Measurements from ENCODE around the gene NLRX1.

- TF ChIP-seq TAF1 (IDR thresholded peaks at IDR 0.05; ENCODE audit: borderline replicate concordance, insufficient read depth, low read length) (no peak), POLR2AphosphoS5 (IDR thresholded peaks at IDR 0.05; ENCODE audit: low read depth, low read length) (no peak), REST (IDR thresholded peaks at IDR 0.05; ENCODE audit: insufficient read depth in 1 of 2, low read depth in 2 of 2, low read length in 2 of 2) (no peak), FOXP2 (optimal IDR thresholded peaks at IDR 0.05; ENCODE audit: borderline replicate concordance, extremely low read depth, extremely low read length, insufficient read depth) (no peak), SIN3A (IDR thresholded peaks at IDR 0.05; ENCODE audit: borderline replicate concordance, insufficient read depth, low read length) (no peak)
Observed at GRCh38 chr11:119160151-119160550, 8.4 kb upstream of the NLRX1 start.
